ENCODE data around the gene KCNJ10. TPM values are rescaled to one million over a fixed set of nuclear protein-coding genes. Genes with fewer than 3 reads are reported as not detected.

KCNJ10 gene
- total and polyA plus RNA-seq, 8 donors, result 0.19 to 1.1 (median 0.78) TPM; not detected in 5

DNA sequence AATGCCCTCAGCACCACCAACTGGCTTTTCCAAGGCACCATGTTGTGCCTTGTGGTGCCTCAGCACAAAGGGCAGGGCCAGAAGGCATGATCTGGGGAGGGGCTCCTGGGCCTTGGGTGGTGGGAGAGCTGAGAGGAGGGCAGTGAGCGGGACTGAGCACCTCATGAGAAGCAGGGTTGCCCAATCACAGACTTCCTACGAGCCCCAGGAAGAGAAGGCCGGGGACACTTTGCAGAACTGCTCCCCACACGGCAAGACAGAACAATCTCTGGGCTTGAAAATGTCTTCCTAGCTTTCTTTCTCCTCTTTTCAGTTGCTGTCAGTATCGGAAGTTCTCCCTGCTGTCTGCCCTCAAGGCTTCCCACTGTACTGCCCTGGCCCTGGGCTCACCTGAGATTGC lies 6.8 kb downstream of the KCNJ10 start:
- no peaks in the 10 kb centered on the region for H3K4me1 ChIP-seq
- no peak for DNase-seq
- peaks cover 0 to 42% (median 0%) of the 10 kb centered on the region in 3 donors for H3K27me3 ChIP-seq
- no peaks in the 10 kb centered on the region for H3K36me3 ChIP-seq
- H3K9me3 ChIP-seq, result no peaks in the 10 kb centered on the region
- 83 to 93% (median 91%) methylated on average over 5 of the region's 5 CpGs for WGBS, 5 donors
- H3K27ac ChIP-seq, result no peak overlapping the region
- intact Hi-C loops (cut with DNase I; ENCODE audit: low total_unique reads), result no loop called here
- no peak overlapping the region for H3K4me3 ChIP-seq
- TF ChIP-seq POLR2A (IDR thresholded peaks at IDR 0.05) (no peak), POLR2AphosphoS5 (IDR thresholded peaks at IDR 0.05) (no peak), EP300 (IDR thresholded peaks at IDR 0.05) (no peak)
- TF ChIP-seq, protein P1, sequence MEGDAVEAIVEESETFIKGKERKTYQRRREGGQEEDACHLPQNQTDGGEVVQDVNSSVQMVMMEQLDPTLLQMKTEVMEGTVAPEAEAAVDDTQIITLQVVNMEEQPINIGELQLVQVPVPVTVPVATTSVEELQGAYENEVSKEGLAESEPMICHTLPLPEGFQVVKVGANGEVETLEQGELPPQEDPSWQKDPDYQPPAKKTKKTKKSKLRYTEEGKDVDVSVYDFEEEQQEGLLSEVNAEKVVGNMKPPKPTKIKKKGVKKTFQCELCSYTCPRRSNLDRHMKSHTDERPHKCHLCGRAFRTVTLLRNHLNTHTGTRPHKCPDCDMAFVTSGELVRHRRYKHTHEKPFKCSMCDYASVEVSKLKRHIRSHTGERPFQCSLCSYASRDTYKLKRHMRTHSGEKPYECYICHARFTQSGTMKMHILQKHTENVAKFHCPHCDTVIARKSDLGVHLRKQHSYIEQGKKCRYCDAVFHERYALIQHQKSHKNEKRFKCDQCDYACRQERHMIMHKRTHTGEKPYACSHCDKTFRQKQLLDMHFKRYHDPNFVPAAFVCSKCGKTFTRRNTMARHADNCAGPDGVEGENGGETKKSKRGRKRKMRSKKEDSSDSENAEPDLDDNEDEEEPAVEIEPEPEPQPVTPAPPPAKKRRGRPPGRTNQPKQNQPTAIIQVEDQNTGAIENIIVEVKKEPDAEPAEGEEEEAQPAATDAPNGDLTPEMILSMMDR (IDR thresholded peaks at IDR 0.05), result no peak

DNA sequence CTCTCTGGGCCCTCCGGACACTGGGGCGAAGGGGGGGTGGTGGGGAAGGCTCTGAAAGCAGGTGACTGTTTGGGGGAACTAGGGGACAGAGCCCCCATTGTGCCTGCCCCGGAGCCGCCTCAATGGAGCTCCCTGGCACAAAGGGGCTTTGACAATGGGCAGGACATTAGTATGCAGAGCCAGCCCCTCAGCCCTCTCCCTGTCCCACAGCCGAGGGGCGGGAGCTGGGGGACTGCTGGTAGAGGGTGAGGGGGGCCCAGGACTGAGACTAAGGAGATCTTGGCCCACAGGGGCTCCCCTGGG lies 7.8 kb downstream of the KCNJ10 start:
- WGBS, 5 donors, result 62 to 83% (median 73%) methylated on average over 2 to 6 of the region's 6 CpGs
- TF ChIP-seq POLR2AphosphoS5 (IDR thresholded peaks at IDR 0.05) (no peak), EP300 (IDR thresholded peaks at IDR 0.05) (no peak)
- H3K27me3 ChIP-seq, result peaks cover 0 to 48% (median 0%) of the 10 kb centered on the region in 3 donors
- intact Hi-C loops (cut with DNase I; ENCODE audit: low total_unique reads), result no loop called here
- no peaks in the 10 kb centered on the region for H3K4me1 ChIP-seq
- no peak overlapping the region for H3K27ac ChIP-seq
- no peak overlapping the region for H3K4me3 ChIP-seq
- no peak for DNase-seq
- no peaks in the 10 kb centered on the region for H3K9me3 ChIP-seq
- H3K36me3 ChIP-seq, result no peaks in the 10 kb centered on the region

DNA sequence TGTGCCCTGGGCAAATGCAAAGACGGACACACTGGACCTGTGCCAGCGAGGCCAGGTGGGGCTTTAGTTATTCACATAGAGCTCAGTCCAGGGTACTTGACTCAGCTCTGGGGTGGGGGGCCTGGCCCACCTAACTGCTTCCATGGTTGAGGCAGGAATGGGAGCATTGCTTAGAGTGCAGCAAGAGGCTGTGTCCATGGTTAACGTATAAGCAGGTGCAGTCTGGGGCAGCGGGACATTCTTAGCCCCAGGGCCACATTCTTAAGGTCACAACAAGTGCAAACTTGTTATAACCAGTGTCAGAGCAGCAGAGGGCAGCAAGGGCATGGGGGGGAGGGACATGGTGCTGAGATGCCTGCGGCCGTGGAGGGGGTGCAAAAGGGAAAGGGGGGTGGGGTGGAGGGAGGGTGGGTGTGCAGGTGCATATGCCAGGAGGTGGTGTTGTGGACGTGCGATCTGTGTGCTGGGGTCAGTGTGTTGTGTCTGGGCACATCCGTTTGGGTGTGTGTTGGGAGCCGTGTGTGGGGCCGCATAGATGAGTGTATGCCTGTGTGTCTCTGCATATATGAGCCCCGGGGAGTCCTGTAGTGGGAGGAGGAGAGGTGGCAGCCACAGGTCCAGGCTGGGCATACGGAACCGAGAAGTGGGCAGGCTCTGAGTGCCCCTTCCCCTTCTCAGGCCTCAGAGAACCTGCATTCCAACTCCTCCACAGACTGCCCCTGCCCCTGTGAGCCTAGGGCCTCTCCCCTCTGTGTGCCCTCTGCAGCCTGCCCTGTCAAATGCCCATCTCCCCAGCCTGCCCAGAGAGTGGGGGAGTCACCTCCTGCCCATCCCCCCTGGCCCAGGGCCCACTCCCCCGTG lies 8.4 kb downstream of the KCNJ10 start:
- TF ChIP-seq, protein P1 (IDR thresholded peaks at IDR 0.05), result no peak
- no peak for TF ChIP-seq POLR2A (IDR thresholded peaks at IDR 0.05)
- TF ChIP-seq EP300 (IDR thresholded peaks at IDR 0.05), result no peak
- Histone ChIP-seq H3K4me1 (no peaks in the 10 kb centered on the region), H3K27ac (peak overlapping the region in 1 of 5 donors; percentile 41), H3K9me3 (no peaks in the 10 kb centered on the region), H3K27me3 (peaks cover 0 to 50% (median 0%) of the 10 kb centered on the region in 3 donors), H3K36me3 (no peaks in the 10 kb centered on the region), H3K4me3 (no peak overlapping the region)
- WGBS, 5 donors, result 51 to 55% (median 52%) methylated on average over 15 of the region's 15 CpGs
- intact Hi-C loops (cut with DNase I; ENCODE audit: low total_unique reads), result no loop called here
- no peak for DNase-seq

DNA sequence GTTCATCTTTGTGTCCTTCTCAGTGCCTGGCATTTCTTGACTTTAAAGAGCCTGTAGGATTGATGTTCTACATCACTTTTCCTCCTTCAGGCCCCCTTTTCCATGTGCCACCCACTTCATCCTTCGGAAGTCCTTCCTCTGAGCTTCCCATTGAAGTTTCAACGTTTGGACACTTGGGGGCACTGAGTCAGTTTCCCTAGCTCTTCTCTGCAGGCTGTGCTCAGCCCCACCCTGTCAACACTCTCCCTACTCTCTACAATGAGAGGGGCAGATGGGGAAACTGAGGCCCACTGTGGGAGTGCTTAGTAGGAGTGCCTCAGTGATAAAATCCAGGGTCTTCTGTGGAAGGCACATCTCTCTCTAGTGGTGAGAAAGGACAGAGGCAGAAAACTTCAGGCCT lies 11.9 kb downstream of the KCNJ10 start:
- peaks cover 0 to 80% (median 0%) of the 10 kb centered on the region in 3 donors for H3K27me3 ChIP-seq
- no peaks in the 10 kb centered on the region for H3K9me3 ChIP-seq
- H3K36me3 ChIP-seq, result no peaks in the 10 kb centered on the region
- no peaks in the 10 kb centered on the region for H3K4me1 ChIP-seq
- 25 to 43% (median 38%) methylated on average over 2 of the region's 2 CpGs for WGBS, 5 donors
- no peak for DNase-seq
- H3K4me3 ChIP-seq, result no peak overlapping the region
- H3K27ac ChIP-seq, result no peak overlapping the region
- intact Hi-C loops (cut with DNase I; ENCODE audit: low total_unique reads), result no loop called here
- TF ChIP-seq EP300 (IDR thresholded peaks at IDR 0.05) (no peak), POLR2AphosphoS5 (IDR thresholded peaks at IDR 0.05) (no peak), POLR2A (IDR thresholded peaks at IDR 0.05) (no peak)
- TF ChIP-seq, protein P1 (IDR thresholded peaks at IDR 0.05), result no peak

DNA sequence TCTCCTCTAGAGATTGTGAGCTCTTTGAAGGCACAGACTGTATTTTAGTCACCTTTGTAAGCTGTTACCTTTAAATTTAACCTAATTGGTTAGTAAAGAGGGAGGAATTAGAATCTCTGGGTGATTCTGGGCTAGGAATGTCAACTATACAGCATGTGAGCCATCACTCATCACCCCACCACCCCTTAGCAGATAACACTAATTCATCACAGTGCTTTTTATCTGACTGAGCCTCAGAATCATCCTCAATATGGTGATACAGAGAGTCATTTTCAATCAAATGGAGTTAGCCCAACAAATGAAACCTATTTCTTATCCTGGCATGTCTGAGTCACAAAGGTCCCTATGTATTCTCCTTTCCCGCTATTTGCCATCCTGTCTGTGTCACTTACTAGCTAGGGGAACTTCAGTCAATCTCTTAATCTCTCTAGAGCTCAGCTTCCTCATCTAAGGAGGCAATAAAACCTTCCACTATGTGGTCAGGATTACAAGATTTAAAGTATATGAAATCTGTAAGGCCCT lies 13.3 kb downstream of the KCNJ10 start:
- Histone ChIP-seq H3K27me3 (peaks cover 0 to 77% (median 0%) of the 10 kb centered on the region in 3 donors), H3K27ac (no peak overlapping the region), H3K36me3 (no peaks in the 10 kb centered on the region), H3K4me1 (no peaks in the 10 kb centered on the region), H3K9me3 (no peaks in the 10 kb centered on the region), H3K4me3 (no peak overlapping the region)
- 70 to 86% (median 76%) methylated on average over 1 of the region's 1 CpG for WGBS, 5 donors
- intact Hi-C loops (cut with DNase I; ENCODE audit: low total_unique reads), result no loop called here
- DNase-seq, result no peak
- TF ChIP-seq EP300 (IDR thresholded peaks at IDR 0.05), result no peak
- TF ChIP-seq POLR2A (IDR thresholded peaks at IDR 0.05), result no peak
- TF ChIP-seq, protein P1 (IDR thresholded peaks at IDR 0.05), result no peak
- no peak for TF ChIP-seq POLR2AphosphoS5 (IDR thresholded peaks at IDR 0.05)
